IPS-NIHi11 (cell line): Measurements from ENCODE around the gene SCFD2.
A peak's percentile ranks its signal among the peaks of the same experiment; 100 is the strongest.

Experiments
- DNase-seq: peaks from one replicate; pipeline ENCODE4 v3.0.0; 2012; ENCODE audit warnings: mixed read lengths, low spot score

The SCFD2 gene

GRCh38 chr4:52952540-52952939 is 413.3 kb downstream of the SCFD2 start:
- no peak for DNase-seq

- DNase-seq: no peak
These were observed 414.8 kb downstream of the SCFD2 start for GRCh38 chr4:52951016-52951415.

GRCh38 chr4:52950226-52950625 is 415.6 kb downstream of the SCFD2 start:
- peak; percentile 27 for DNase-seq

GRCh38 chr4:52949336-52949735 is 416.5 kb downstream of the SCFD2 start:
- DNase-seq: no peak

- DNase-seq: no peak
These were observed 417.8 kb downstream of the SCFD2 start for GRCh38 chr4:52948057-52948423.

- no peak for DNase-seq
These were observed 418.3 kb downstream of the SCFD2 start for GRCh38 chr4:52947401-52948056.

GRCh38 chr4:52946855-52947254 is 419.0 kb downstream of the SCFD2 start:
- no peak for DNase-seq

- DNase-seq: no peak
These were observed 419.9 kb downstream of the SCFD2 start for GRCh38 chr4:52945982-52946381.

- no peak for DNase-seq
These were observed 420.4 kb downstream of the SCFD2 start for GRCh38 chr4:52945326-52945898.

GRCh38 chr4:52943677-52944076 is 422.2 kb downstream of the SCFD2 start:
- DNase-seq: no peak

GRCh38 chr4:52942936-52943335 is 422.9 kb downstream of the SCFD2 start:
- DNase-seq: no peak

GRCh38 chr4:52941450-52941849 is 424.4 kb downstream of the SCFD2 start:
- DNase-seq: no peak

- DNase-seq: no peak
These were observed 426.1 kb downstream of the SCFD2 start for GRCh38 chr4:52939739-52940138.

- DNase-seq: no peak
These were observed 426.5 kb downstream of the SCFD2 start for GRCh38 chr4:52939325-52939724.

- DNase-seq: no peak
These were observed 428.0 kb downstream of the SCFD2 start for GRCh38 chr4:52937829-52938228.

- no peak for DNase-seq
These were observed 429.1 kb downstream of the SCFD2 start for GRCh38 chr4:52936729-52937128.

- no peak for DNase-seq
These were observed 430.5 kb downstream of the SCFD2 start for GRCh38 chr4:52935317-52935716.

GRCh38 chr4:52933738-52934137 is 432.1 kb downstream of the SCFD2 start:
- DNase-seq: no peak

- DNase-seq: no peak
These were observed 433.0 kb downstream of the SCFD2 start for GRCh38 chr4:52932591-52933470.

- no peak for DNase-seq
These were observed 434.6 kb downstream of the SCFD2 start for GRCh38 chr4:52931243-52931642.

- peak; percentile 26 for DNase-seq
These were observed 439.5 kb downstream of the SCFD2 start for GRCh38 chr4:52926196-52926974.

GRCh38 chr4:52925531-52925968 is 440.3 kb downstream of the SCFD2 start:
- no peak for DNase-seq
